ENCODE data around the gene L3MBTL4. TPM values are rescaled to one million over a fixed set of nuclear protein-coding genes. Genes with fewer than 3 reads are reported as not detected.
"Not testable (repeated sequence)": the region's sequence is repeated elsewhere in the genome, so short reads cannot be mapped to it uniquely, and the experiment has no call there.

L3MBTL4 gene
- polyA plus RNA-seq, 4 donors: 2.6 to 6.5 (median 3.6) TPM

DNA sequence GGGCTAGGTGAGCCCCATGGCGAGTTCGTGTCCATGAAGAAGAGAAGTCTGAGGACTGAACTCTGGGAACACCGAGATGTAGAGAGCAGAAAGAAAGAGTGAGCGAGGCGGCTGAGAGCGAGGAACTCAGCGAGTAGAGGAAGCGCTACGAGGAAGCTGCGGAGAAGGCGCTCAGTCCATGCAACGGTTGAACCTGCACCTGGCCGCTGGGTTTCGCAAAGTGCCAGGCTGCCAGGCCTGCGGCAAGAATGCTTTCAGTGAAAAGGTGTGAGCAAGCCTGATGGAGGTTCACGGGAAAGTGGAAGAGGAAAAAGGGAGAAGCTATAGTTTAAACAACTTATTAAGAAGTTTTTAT is 268.4 kb downstream of the L3MBTL4 start:
- Histone ChIP-seq H3K4me1 (ENCODE audit: control insufficient read depth in 3 of 3, insufficient read depth in 2 of 3, low read depth in 1 of 3, low read length in 2 of 3) (no peaks in the 10 kb centered on the region), H3K9me3 (ENCODE audit: control insufficient read depth in 2 of 2, insufficient read depth in 1 of 2, low read depth in 1 of 2, low read length in 1 of 2) (no peaks in the 10 kb centered on the region), H3K27me3 (ENCODE audit: control insufficient read depth in 3 of 3, insufficient read depth in 3 of 3, low read length in 3 of 3) (no peaks in the 10 kb centered on the region), H3K36me3 (ENCODE audit: control insufficient read depth in 3 of 3, insufficient read depth in 2 of 3, low read depth in 1 of 3, low read length in 3 of 3) (no peaks in the 10 kb centered on the region), H3K27ac (ENCODE audit: low read depth in 1 of 3, low read length in 2 of 3) (no peak overlapping the region), H3K4me3 (ENCODE audit: low read depth in 1 of 3, low read length in 3 of 3) (no peak overlapping the region)
- no peak for DNase-seq
- WGBS, 3 donors: 88 to 97% (median 88%) methylated on average over 16 of the region's 16 CpGs
- FAIRE-seq: no peak

DNA sequence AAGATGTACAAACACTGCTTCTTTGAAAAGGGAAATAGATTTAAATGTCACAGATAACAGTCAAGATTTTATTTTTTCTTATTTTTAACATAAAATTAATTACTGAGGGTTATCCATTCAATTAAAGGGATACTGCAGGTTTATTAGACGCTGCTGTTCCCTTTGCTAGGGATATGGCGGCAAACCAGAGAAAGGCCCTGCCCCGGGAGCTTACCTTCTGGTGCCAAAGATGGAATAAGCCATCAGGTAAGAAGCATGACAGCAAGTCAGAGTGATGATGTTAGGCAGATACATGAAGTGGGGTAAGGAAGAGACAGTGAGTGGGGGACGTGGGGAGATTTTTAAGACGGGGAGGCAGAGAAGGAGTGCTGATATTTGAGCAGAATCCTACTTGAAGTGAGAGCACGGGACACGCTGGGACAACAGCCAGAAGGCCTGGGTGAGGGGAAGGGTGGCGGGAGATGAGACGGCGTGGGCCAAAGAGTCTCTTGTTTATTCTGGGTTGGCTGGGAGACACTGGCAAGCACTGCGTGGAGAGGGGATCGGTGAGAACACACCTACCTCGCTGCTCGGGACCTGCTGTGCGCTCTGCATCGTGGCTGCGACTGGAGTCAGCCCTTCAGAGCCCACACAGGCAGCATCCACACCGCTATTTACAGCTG is 268.9 kb downstream of the L3MBTL4 start:
- Histone ChIP-seq H3K27me3 (ENCODE audit: control insufficient read depth in 3 of 3, insufficient read depth in 3 of 3, low read length in 3 of 3) (no peaks in the 10 kb centered on the region), H3K4me1 (ENCODE audit: control insufficient read depth in 3 of 3, insufficient read depth in 2 of 3, low read depth in 1 of 3, low read length in 2 of 3) (no peaks in the 10 kb centered on the region), H3K9me3 (ENCODE audit: control insufficient read depth in 2 of 2, insufficient read depth in 1 of 2, low read depth in 1 of 2, low read length in 1 of 2) (no peaks in the 10 kb centered on the region), H3K4me3 (ENCODE audit: low read depth in 1 of 3, low read length in 3 of 3) (no peak overlapping the region), H3K27ac (ENCODE audit: low read depth in 1 of 3, low read length in 2 of 3) (no peak overlapping the region), H3K36me3 (ENCODE audit: control insufficient read depth in 3 of 3, insufficient read depth in 2 of 3, low read depth in 1 of 3, low read length in 3 of 3) (no peaks in the 10 kb centered on the region)
- 78 to 90% (median 84%) methylated on average over 18 of the region's 18 CpGs for WGBS, 3 donors
- DNase-seq: no peak
- FAIRE-seq: no peak

DNA sequence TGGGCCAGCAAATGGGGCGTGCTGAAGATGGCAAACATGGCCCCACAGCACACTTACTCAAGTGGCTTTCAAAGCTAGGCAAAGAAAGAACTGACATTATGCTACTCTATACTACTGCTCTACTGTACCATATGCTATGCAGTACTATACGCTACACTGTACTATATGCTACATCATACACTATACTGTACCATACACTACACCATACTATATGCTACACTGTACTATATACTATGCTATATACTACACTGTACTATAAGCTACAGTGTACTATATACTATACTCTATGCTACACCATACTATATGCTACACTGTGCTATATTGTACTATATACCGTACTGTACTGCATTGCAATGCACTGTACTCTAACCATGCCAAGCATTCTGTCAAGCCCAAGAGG is 275.7 kb downstream of the L3MBTL4 start:
- DNase-seq (no peak), FAIRE-seq (no peak)
- Histone ChIP-seq H3K36me3 (ENCODE audit: control insufficient read depth in 3 of 3, insufficient read depth in 2 of 3, low read depth in 1 of 3, low read length in 3 of 3) (peaks cover 0 to 2% (median 0%) of the 10 kb centered on the region in 3 donors), H3K27me3 (ENCODE audit: control insufficient read depth in 3 of 3, insufficient read depth in 3 of 3, low read length in 3 of 3) (no peaks in the 10 kb centered on the region), H3K9me3 (ENCODE audit: control insufficient read depth in 2 of 2, insufficient read depth in 1 of 2, low read depth in 1 of 2, low read length in 1 of 2) (peaks cover 0 to 15% of the 10 kb centered on the region in 2 donors), H3K4me3 (ENCODE audit: low read depth in 1 of 3, low read length in 3 of 3) (no peak overlapping the region), H3K27ac (ENCODE audit: low read depth in 1 of 3, low read length in 2 of 3) (no peak overlapping the region), H3K4me1 (ENCODE audit: control insufficient read depth in 3 of 3, insufficient read depth in 2 of 3, low read depth in 1 of 3, low read length in 2 of 3) (no peaks in the 10 kb centered on the region)
- 94 to 100% (median 95%) methylated on average over 3 of the region's 3 CpGs for WGBS, 3 donors

DNA sequence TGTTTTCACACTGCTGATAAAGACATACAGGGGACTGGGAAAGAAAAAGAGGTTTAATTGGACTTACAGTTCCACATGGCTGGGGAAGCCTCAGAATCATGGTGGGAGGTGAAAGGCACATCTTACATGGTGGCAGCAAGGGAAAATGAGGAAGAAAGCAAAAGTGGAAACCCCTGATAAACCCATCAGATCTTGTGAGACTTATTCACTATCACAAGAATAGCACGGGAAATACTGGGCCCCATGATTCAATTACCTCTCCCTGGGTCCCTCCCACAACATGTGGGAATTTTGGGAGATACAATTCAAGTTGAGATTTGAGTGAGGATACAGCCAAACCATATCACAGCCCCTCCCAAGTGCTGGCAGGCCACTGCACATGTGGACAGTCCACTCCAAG is 278.8 kb downstream of the L3MBTL4 start:
- peaks cover 0 to 15% of the 10 kb centered on the region in 2 donors for H3K9me3 ChIP-seq (ENCODE audit: control insufficient read depth in 2 of 2, insufficient read depth in 1 of 2, low read depth in 1 of 2, low read length in 1 of 2)
- DNase-seq; H3K36me3 ChIP-seq (ENCODE audit: control insufficient read depth in 3 of 3, insufficient read depth in 2 of 3, low read depth in 1 of 3, low read length in 3 of 3); FAIRE-seq; H3K27me3 ChIP-seq (ENCODE audit: control insufficient read depth in 3 of 3, insufficient read depth in 3 of 3, low read length in 3 of 3); H3K4me3 ChIP-seq (ENCODE audit: low read depth in 1 of 3, low read length in 3 of 3); H3K4me1 ChIP-seq (ENCODE audit: control insufficient read depth in 3 of 3, insufficient read depth in 2 of 3, low read depth in 1 of 3, low read length in 2 of 3); H3K27ac ChIP-seq (ENCODE audit: low read depth in 1 of 3, low read length in 2 of 3): not testable (repeated sequence)
- 84 to 96% (median 91%) methylated on average over 1 of the region's 1 CpG for WGBS, 3 donors

DNA sequence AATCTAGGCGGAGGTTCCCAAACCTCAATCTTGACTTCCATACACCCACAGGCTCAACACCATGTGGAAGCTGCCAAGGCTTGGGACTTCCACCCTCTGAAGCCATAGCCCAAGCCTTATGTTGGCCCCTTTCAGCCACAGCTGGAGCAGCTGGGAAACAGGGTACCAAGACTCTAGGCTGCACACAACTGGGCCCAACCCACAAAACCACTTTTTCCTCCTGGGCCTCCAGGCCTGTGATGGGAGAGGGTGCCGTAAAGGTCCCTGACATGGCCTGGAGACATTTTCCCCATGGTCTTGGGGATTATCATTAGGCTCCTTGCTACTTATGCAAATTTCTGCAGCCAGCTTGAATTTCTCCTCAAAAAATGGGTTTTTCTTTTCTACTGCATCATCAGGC is 279.7 kb downstream of the L3MBTL4 start:
- not testable (repeated sequence) for H3K36me3 ChIP-seq (ENCODE audit: control insufficient read depth in 3 of 3, insufficient read depth in 2 of 3, low read depth in 1 of 3, low read length in 3 of 3); H3K27ac ChIP-seq (ENCODE audit: low read depth in 1 of 3, low read length in 2 of 3); DNase-seq; H3K4me1 ChIP-seq (ENCODE audit: control insufficient read depth in 3 of 3, insufficient read depth in 2 of 3, low read depth in 1 of 3, low read length in 2 of 3); H3K4me3 ChIP-seq (ENCODE audit: low read depth in 1 of 3, low read length in 3 of 3); H3K27me3 ChIP-seq (ENCODE audit: control insufficient read depth in 3 of 3, insufficient read depth in 3 of 3, low read length in 3 of 3); FAIRE-seq
- peaks cover 0 to 15% of the 10 kb centered on the region in 2 donors for H3K9me3 ChIP-seq (ENCODE audit: control insufficient read depth in 2 of 2, insufficient read depth in 1 of 2, low read depth in 1 of 2, low read length in 1 of 2)
- WGBS, 3 donors: 93 to 100% (median 98%) methylated on average over 2 of the region's 2 CpGs

DNA sequence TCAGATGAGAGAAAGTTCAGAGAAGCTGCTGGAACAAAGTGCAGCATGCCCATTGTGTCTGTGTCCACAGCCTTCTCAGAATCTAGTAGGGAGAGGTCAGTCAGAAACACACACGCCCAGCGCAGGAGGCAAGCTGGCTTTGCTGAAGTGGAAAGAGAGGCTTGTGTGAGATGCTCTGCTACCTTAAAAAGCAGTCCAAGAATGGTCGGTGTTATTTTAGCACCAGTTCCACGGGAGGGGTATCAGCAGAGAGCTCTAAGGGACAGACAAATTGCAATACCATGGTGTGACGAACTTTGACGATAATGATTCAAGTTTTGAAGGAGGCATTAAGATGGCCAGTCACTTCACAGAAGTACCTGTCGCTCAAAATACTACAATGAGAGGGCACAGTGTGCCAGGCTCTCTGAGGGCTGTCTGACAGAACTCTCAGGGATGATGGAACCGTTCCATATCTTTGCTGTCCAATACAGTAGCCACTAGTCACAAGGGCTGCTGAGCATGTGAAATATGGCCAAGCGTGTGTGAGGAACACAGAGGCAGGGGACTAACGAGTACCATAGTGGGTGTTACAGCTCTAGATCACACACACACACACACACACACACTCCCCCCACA is 281.9 kb downstream of the L3MBTL4 start:
- Histone ChIP-seq H3K27ac (ENCODE audit: low read depth in 1 of 3, low read length in 2 of 3) (no peak overlapping the region), H3K4me1 (ENCODE audit: control insufficient read depth in 3 of 3, insufficient read depth in 2 of 3, low read depth in 1 of 3, low read length in 2 of 3) (no peaks in the 10 kb centered on the region), H3K9me3 (ENCODE audit: control insufficient read depth in 2 of 2, insufficient read depth in 1 of 2, low read depth in 1 of 2, low read length in 1 of 2) (peaks cover 0 to 15% of the 10 kb centered on the region in 2 donors), H3K4me3 (ENCODE audit: low read depth in 1 of 3, low read length in 3 of 3) (no peak overlapping the region), H3K36me3 (ENCODE audit: control insufficient read depth in 3 of 3, insufficient read depth in 2 of 3, low read depth in 1 of 3, low read length in 3 of 3) (peaks cover 0 to under 1% (median 0%) of the 10 kb centered on the region in 3 donors), H3K27me3 (ENCODE audit: control insufficient read depth in 3 of 3, insufficient read depth in 3 of 3, low read length in 3 of 3) (no peaks in the 10 kb centered on the region)
- FAIRE-seq: no peak
- DNase-seq: no peak
- 83 to 91% (median 88%) methylated on average over 10 of the region's 10 CpGs for WGBS, 3 donors

DNA sequence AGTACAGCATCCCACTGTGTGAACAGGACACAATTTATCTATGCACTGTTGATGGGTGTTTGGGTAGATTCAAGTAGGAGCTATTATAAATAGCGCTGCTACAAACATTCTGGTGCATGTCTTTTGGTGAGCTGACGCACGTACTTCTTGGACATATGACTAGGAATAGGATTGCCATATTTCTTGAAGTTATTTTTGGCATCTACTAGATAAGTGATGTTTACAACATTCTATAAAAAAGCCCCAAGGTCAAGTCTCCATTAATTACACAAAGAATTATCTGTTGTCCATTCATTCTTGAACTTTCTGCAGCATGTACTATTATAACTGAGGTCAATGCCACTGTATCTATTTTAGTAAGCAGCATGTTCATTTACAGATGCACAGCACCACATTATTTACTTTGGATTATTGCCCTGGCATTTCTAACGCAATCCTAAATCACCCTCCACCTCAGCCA is 293.9 kb downstream of the L3MBTL4 start:
- Histone ChIP-seq H3K36me3 (ENCODE audit: control insufficient read depth in 3 of 3, insufficient read depth in 2 of 3, low read depth in 1 of 3, low read length in 3 of 3) (no peaks in the 10 kb centered on the region), H3K4me3 (ENCODE audit: low read depth in 1 of 3, low read length in 3 of 3) (no peak overlapping the region), H3K27me3 (ENCODE audit: control insufficient read depth in 3 of 3, insufficient read depth in 3 of 3, low read length in 3 of 3) (no peaks in the 10 kb centered on the region), H3K9me3 (ENCODE audit: control insufficient read depth in 2 of 2, insufficient read depth in 1 of 2, low read depth in 1 of 2, low read length in 1 of 2) (peaks cover 0 to 3% of the 10 kb centered on the region in 2 donors), H3K4me1 (ENCODE audit: control insufficient read depth in 3 of 3, insufficient read depth in 2 of 3, low read depth in 1 of 3, low read length in 2 of 3) (no peaks in the 10 kb centered on the region), H3K27ac (ENCODE audit: low read depth in 1 of 3, low read length in 2 of 3) (no peak overlapping the region)
- WGBS, 3 donors: 60 to 74% (median 73%) methylated on average over 4 of the region's 4 CpGs
- no peak for FAIRE-seq
- no peak for DNase-seq

DNA sequence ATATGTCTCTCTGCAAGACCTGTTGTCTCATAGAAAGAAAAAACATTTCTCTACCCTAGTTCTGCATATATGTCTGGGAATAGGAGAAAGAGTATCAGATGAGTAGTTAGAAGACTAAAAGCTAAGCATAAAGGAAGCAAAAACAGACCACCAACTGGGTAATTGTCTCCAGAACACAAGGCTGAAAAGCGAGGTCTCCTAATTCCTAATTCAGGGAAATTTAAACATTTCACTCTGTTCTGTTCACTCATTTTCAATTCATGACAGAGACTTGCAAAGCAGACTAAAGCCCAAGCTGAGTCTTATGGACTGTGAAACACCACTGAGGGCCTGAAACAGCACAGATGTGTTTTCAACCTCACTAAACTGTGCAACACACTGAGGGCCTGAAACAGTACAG is 294.9 kb downstream of the L3MBTL4 start:
- Histone ChIP-seq H3K4me3 (ENCODE audit: low read depth in 1 of 3, low read length in 3 of 3) (no peak overlapping the region), H3K4me1 (ENCODE audit: control insufficient read depth in 3 of 3, insufficient read depth in 2 of 3, low read depth in 1 of 3, low read length in 2 of 3) (no peaks in the 10 kb centered on the region), H3K36me3 (ENCODE audit: control insufficient read depth in 3 of 3, insufficient read depth in 2 of 3, low read depth in 1 of 3, low read length in 3 of 3) (no peaks in the 10 kb centered on the region), H3K27me3 (ENCODE audit: control insufficient read depth in 3 of 3, insufficient read depth in 3 of 3, low read length in 3 of 3) (no peaks in the 10 kb centered on the region), H3K27ac (ENCODE audit: low read depth in 1 of 3, low read length in 2 of 3) (no peak overlapping the region), H3K9me3 (ENCODE audit: control insufficient read depth in 2 of 2, insufficient read depth in 1 of 2, low read depth in 1 of 2, low read length in 1 of 2) (peaks cover 0 to 3% of the 10 kb centered on the region in 2 donors)
- FAIRE-seq (no peak), DNase-seq (no peak)
- whole genome bisulfite sequencing, 3 donors: 80 to 87% (median 84%) methylated on average over 1 of the region's 1 CpG

Measured in small intestine (tissue), 7 donors.